Vagina (tissue), 2 donors: ENCODE measurements around the gene TERC.

Experiments used
- POLR2A ChIP-seq, 2 donors: fragments of 450-650 bp; IDR thresholded peaks; one replicate each; pipeline ENCODE4 v1.6.1; 2017; ENCODE audit warnings: antibody characterized with exemption in 2 of 2, mild to moderate bottlenecking in 2 of 2, moderate library complexity in 2 of 2
- POLR2AphosphoS5 ChIP-seq, 2 donors: sonication (generic); formaldehyde crosslinking; IDR thresholded peaks; one replicate each; pipeline ENCODE4 v1.9.0; 2017; ENCODE audit warnings: antibody characterized with exemption in 2 of 2, mild to moderate bottlenecking in 2 of 2, low read depth in 1 of 2; ENCODE audit not compliant: insufficient read depth in 1 of 2
- TF ChIP-seq, protein P1 (sequence below), 3 experiments: fragments of 450-650 bp in 2 of 3; fragments of 200-600 bp in 1 of 3; sonication (generic) in 1 of 3; IDR thresholded peaks; one replicate each; pipeline ENCODE4 v1.5.1; 2017 to 2019; ENCODE audit warnings: antibody characterized with exemption in 3 of 3, mild to moderate bottlenecking in 2 of 3, moderate library complexity in 2 of 3

DNA sequence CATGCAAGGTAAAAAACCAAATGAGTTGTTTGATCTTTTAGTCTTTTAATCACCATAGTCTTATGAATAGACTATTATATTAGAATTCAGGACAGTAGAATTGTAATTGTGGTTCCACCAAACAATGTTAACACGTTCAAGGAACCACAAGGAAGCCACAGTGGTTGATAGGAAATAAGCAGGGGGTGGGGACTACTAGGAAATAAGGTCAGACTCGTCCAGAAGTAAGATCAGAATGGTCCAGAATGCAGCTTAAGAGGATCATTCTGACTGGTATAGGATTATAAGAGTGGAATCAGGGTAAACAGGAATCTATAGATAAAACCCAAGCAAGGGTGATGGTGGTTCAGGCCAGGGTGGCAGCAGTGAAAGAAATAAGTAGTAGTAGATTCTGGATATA is 15.9 kb upstream of the TERC start:
- no peak for TF ChIP-seq POLR2A (IDR thresholded peaks at IDR 0.05)
- TF ChIP-seq, protein P1, sequence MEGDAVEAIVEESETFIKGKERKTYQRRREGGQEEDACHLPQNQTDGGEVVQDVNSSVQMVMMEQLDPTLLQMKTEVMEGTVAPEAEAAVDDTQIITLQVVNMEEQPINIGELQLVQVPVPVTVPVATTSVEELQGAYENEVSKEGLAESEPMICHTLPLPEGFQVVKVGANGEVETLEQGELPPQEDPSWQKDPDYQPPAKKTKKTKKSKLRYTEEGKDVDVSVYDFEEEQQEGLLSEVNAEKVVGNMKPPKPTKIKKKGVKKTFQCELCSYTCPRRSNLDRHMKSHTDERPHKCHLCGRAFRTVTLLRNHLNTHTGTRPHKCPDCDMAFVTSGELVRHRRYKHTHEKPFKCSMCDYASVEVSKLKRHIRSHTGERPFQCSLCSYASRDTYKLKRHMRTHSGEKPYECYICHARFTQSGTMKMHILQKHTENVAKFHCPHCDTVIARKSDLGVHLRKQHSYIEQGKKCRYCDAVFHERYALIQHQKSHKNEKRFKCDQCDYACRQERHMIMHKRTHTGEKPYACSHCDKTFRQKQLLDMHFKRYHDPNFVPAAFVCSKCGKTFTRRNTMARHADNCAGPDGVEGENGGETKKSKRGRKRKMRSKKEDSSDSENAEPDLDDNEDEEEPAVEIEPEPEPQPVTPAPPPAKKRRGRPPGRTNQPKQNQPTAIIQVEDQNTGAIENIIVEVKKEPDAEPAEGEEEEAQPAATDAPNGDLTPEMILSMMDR (IDR thresholded peaks at IDR 0.05), result no peak
- TF ChIP-seq POLR2AphosphoS5 (IDR thresholded peaks at IDR 0.05; ENCODE audit: insufficient read depth in 1 of 2, low read depth in 1 of 2), result no peak
